Neural cell (in vitro differentiated cells): ENCODE data around the gene FBXO9. TPM values are rescaled to one million over a fixed set of nuclear protein-coding genes. Genes with fewer than 3 reads are reported as not detected.

Source experiments
- H2AFZ ChIP-seq: fragments of 200-600, 300-800 bp; sonication (generic), shearing (Covaris generic); 2 replicates; pipeline ENCODE4 v1.6.0; 2014; ENCODE audit warnings: low read depth, mild to moderate bottlenecking, antibody characterized with exemption, low read length, moderate library complexity
- H3F3A ChIP-seq: fragments of 200-600 bp; shearing (Covaris generic); 2 replicates; pipeline ENCODE4 v1.6.1; 2016; ENCODE audit warnings: mild to moderate bottlenecking, moderate library complexity, mixed read lengths, antibody characterized with exemption, low read length; ENCODE audit not compliant: insufficient read depth, poor library complexity, severe bottlenecking
- H3K27ac ChIP-seq: fragments of 200-600, 300-800 bp; sonication (generic), shearing (Covaris generic); 2 replicates; pipeline ENCODE4 v1.5.1; 2014; ENCODE audit warnings: mild to moderate bottlenecking, low read length, moderate library complexity
- H3K27me3 ChIP-seq: fragments of 300-800, 200-600 bp; sonication (generic), shearing (Covaris generic); 2 replicates; pipeline ENCODE4 v1.6.0; 2014; ENCODE audit warnings: mild to moderate bottlenecking, low read depth, low read length, moderate library complexity; ENCODE audit not compliant: insufficient read depth
- H3K36me3 ChIP-seq: fragments of 300-800, 200-600 bp; sonication (generic), shearing (Covaris generic); 2 replicates; pipeline ENCODE4 v1.5.1; 2014; ENCODE audit warnings: mild to moderate bottlenecking, antibody characterized with exemption, low read length, moderate library complexity; ENCODE audit not compliant: insufficient read depth
- H3K4me2 ChIP-seq: fragments of 300-800, 200-600 bp; sonication (generic), shearing (Covaris generic); 2 replicates; pipeline ENCODE4 v1.6.0; 2014; ENCODE audit warnings: mild to moderate bottlenecking, low read length
- H3K4me3 ChIP-seq: fragments of 300-800, 200-600 bp; sonication (generic), shearing (Covaris generic); 2 replicates; pipeline ENCODE4 v1.5.1; 2014; ENCODE audit warnings: mild to moderate bottlenecking, low read length, moderate library complexity
- H3K79me2 ChIP-seq: fragments of 200-600 bp; shearing (Covaris generic); replicated peaks from 2 replicates; pipeline ENCODE4 v1.6.0; 2014; ENCODE audit warnings: mild to moderate bottlenecking, low read length, moderate library complexity; ENCODE audit not compliant: insufficient read depth
- H3K9ac ChIP-seq: fragments of 300-800, 200-600 bp; sonication (generic), shearing (Covaris generic); 2 replicates; pipeline ENCODE4 v1.6.1; 2016; ENCODE audit warnings: mild to moderate bottlenecking, low read length, mixed read lengths
- H3K9me2 ChIP-seq: fragments of 200-600 bp; shearing (Covaris generic); 2 replicates; pipeline ENCODE4 v1.6.1; 2016; ENCODE audit warnings: mild to moderate bottlenecking, low read length, mixed read lengths; ENCODE audit not compliant: insufficient read depth
- H3K9me3 ChIP-seq: fragments of 200-600, 300-800 bp; sonication (generic), shearing (Covaris generic); 2 replicates; pipeline ENCODE4 v1.6.1; 2016; ENCODE audit warnings: mild to moderate bottlenecking, mixed run types, low read length, moderate library complexity, mixed read lengths
- H4K20me1 ChIP-seq: fragments of 200-600 bp; shearing (Covaris generic); 2 replicates; pipeline ENCODE4 v1.6.1; 2016; ENCODE audit warnings: mild to moderate bottlenecking, mixed run types; ENCODE audit not compliant: insufficient read depth
- CTCF ChIP-seq: fragments of 450-650 bp; IDR thresholded peaks from 2 replicates; pipeline ENCODE4 v1.5.1; 2014; ENCODE audit warnings: antibody characterized with exemption, mild to moderate bottlenecking, moderate library complexity; ENCODE audit not compliant: poor library complexity, severe bottlenecking
- EP300 ChIP-seq: fragments of 450-650 bp; conservative IDR thresholded peaks from 2 replicates; pipeline ENCODE4 v1.6.1; 2014; ENCODE audit warnings: antibody characterized with exemption, mild to moderate bottlenecking, moderate library complexity; ENCODE audit not compliant: poor library complexity, severe bottlenecking
- EZH2 ChIP-seq: fragments of 200-600, 300-800 bp; shearing (Covaris generic), sonication (generic); IDR thresholded peaks from 2 replicates; pipeline ENCODE4 v1.6.1; 2014; ENCODE audit warnings: antibody characterized with exemption, low read length, borderline replicate concordance, mild to moderate bottlenecking; ENCODE audit not compliant: insufficient read depth, poor library complexity, severe bottlenecking
- MXI1 ChIP-seq: fragments of 450-650 bp; conservative IDR thresholded peaks from 2 replicates; pipeline ENCODE4 v1.6.1; 2014; ENCODE audit warnings: antibody characterized with exemption, mild to moderate bottlenecking; ENCODE audit not compliant: poor library complexity, severe bottlenecking
- POLR2AphosphoS5 ChIP-seq: IDR thresholded peaks from 2 replicates; pipeline ENCODE4 v1.6.1; 2012
- RAD21 ChIP-seq: fragments of 450-650 bp; conservative IDR thresholded peaks from 2 replicates; pipeline ENCODE4 v1.6.1; 2014; ENCODE audit warnings: antibody characterized with exemption, mild to moderate bottlenecking, moderate library complexity
- SMC3 ChIP-seq: fragments of 450-650 bp; conservative IDR thresholded peaks from 2 replicates; pipeline ENCODE4 v1.6.1; 2014; ENCODE audit warnings: antibody characterized with exemption, mild to moderate bottlenecking, moderate library complexity; ENCODE audit not compliant: poor library complexity
- TAF1 ChIP-seq: IDR thresholded peaks from 2 replicates; pipeline ENCODE4 v1.6.1; 2012; ENCODE audit warnings: low read depth
- polyA plus RNA-seq: library from polyadenylated mRNA; depleted of rRNA; stranded (reverse); fragments of >200 nt; gene quantifications from 2 replicates; pipeline ENCODE4 v1.2.3, GENCODE V29; 2014
- TF ChIP-seq, protein P1 (sequence below): IDR thresholded peaks from 2 replicates; pipeline ENCODE4 v1.6.1; 2012; ENCODE audit warnings: borderline replicate concordance

FBXO9 gene
- polyA plus RNA-seq, 1 donor from 2014 or later = 92.2 TPM

GRCh38 chr6:53113742-53114141, 48.5 kb downstream of the FBXO9 start:
- no peaks in the 10 kb centered on the region for H3K36me3 ChIP-seq
- no peak overlapping the region for H2AFZ ChIP-seq
- H3K27me3 ChIP-seq = no peaks in the 10 kb centered on the region
- no peaks in the 10 kb centered on the region for H4K20me1 ChIP-seq
- H3K9me3 ChIP-seq = no peaks in the 10 kb centered on the region
- H3K79me2 ChIP-seq = no peaks in the 10 kb centered on the region
- H3F3A ChIP-seq = no peaks in the 10 kb centered on the region
- H3K9me2 ChIP-seq = no peaks in the 10 kb centered on the region
- no peak overlapping the region for H3K4me3 ChIP-seq
- TF ChIP-seq EZH2 = no peak
- no peak for TF ChIP-seq RAD21
- no peak for TF ChIP-seq CTCF
- TF ChIP-seq EP300 = no peak
- TF ChIP-seq, protein P1, sequence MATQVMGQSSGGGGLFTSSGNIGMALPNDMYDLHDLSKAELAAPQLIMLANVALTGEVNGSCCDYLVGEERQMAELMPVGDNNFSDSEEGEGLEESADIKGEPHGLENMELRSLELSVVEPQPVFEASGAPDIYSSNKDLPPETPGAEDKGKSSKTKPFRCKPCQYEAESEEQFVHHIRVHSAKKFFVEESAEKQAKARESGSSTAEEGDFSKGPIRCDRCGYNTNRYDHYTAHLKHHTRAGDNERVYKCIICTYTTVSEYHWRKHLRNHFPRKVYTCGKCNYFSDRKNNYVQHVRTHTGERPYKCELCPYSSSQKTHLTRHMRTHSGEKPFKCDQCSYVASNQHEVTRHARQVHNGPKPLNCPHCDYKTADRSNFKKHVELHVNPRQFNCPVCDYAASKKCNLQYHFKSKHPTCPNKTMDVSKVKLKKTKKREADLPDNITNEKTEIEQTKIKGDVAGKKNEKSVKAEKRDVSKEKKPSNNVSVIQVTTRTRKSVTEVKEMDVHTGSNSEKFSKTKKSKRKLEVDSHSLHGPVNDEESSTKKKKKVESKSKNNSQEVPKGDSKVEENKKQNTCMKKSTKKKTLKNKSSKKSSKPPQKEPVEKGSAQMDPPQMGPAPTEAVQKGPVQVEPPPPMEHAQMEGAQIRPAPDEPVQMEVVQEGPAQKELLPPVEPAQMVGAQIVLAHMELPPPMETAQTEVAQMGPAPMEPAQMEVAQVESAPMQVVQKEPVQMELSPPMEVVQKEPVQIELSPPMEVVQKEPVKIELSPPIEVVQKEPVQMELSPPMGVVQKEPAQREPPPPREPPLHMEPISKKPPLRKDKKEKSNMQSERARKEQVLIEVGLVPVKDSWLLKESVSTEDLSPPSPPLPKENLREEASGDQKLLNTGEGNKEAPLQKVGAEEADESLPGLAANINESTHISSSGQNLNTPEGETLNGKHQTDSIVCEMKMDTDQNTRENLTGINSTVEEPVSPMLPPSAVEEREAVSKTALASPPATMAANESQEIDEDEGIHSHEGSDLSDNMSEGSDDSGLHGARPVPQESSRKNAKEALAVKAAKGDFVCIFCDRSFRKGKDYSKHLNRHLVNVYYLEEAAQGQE = no peak
- TF ChIP-seq TAF1 = no peak
- TF ChIP-seq MXI1 = no peak
- no peak for TF ChIP-seq POLR2AphosphoS5
- TF ChIP-seq SMC3 = no peak
- no peak overlapping the region for H3K27ac ChIP-seq
- no peak overlapping the region for H3K4me2 ChIP-seq
- no peak overlapping the region for H3K9ac ChIP-seq

DNA sequence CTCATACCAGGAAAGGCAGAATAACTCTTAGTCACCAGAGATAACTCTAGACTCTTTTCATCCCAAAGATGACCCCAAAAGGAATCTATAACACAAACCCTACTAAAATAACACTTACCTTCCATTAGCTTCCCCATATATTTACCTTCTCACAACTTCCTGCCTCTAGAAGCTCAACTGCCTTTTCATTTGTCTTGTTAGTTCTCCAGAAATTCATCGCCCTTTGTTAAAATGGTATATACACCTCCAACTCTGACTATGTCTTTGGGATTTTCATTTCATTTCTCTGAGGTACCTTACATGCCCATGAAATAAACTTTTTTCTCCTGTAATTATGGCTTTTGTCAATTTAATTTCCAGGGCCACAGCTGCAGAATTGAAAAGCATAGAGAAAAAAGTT, 49.9 kb downstream of the FBXO9 start:
- no peak for TF ChIP-seq EP300
- TF ChIP-seq RAD21 = no peak
- TF ChIP-seq SMC3 = no peak
- TF ChIP-seq TAF1 = no peak
- no peak for TF ChIP-seq CTCF
- TF ChIP-seq, protein P1 = no peak
- no peak for TF ChIP-seq MXI1
- no peak for TF ChIP-seq POLR2AphosphoS5
- no peaks in the 10 kb centered on the region for H3K9me3 ChIP-seq
- H3F3A ChIP-seq = no peaks in the 10 kb centered on the region
- no peaks in the 10 kb centered on the region for H3K36me3 ChIP-seq
- no peak overlapping the region for H3K4me2 ChIP-seq
- H2AFZ ChIP-seq = no peak overlapping the region
- no peaks in the 10 kb centered on the region for H3K79me2 ChIP-seq
- H3K9ac ChIP-seq = no peak overlapping the region
- no peaks in the 10 kb centered on the region for H4K20me1 ChIP-seq
- no peak overlapping the region for H3K4me3 ChIP-seq
- no peaks in the 10 kb centered on the region for H3K9me2 ChIP-seq
- H3K27me3 ChIP-seq = no peaks in the 10 kb centered on the region
- no peak overlapping the region for H3K27ac ChIP-seq
